Measurements from ENCODE around the gene CLPTM1. TPM values are rescaled to one million over a fixed set of nuclear protein-coding genes. Genes with fewer than 3 reads are reported as not detected.

Gene CLPTM1
- total and polyA plus RNA-seq, 2 of the 8 experiments (the other 6 are each of a cell fraction or from before 2014, with no cell fraction given): 84.8 to 108 TPM

GRCh38 chr19:45010306-45010705 is 55.1 kb downstream of the CLPTM1 start:
- CTCF ChIA-PET (ENCODE audit: partially characterized antibody): interaction anchor here (0.8 to 1.4 kb wide), 4 partner anchors 21 to 149 kb away, joined by 3 to 4 read pairs (median 3); no protein-coding TSS in a partner anchor
- H3K4me1 ChIP-seq (replicated peaks in 1 of 4; ENCODE audit: control insufficient read depth in 3 of 4, insufficient read depth in 4 of 4, low read length in 3 of 4): no peaks in the 10 kb centered on the region
- no peaks in the 10 kb centered on the region for H3K79me2 ChIP-seq (ENCODE audit: control insufficient read depth in 1 of 2, insufficient read depth in 2 of 2, low read length in 2 of 2)
- POLR2A ChIA-PET (ENCODE audit: partially characterized antibody): interaction anchor here (1.1 kb wide), 2 partner anchors 8 to 120 kb away, joined by 3 read pairs; no protein-coding TSS in a partner anchor
- H3K4me3 ChIP-seq (ENCODE audit: extremely low read depth in 1 of 4, insufficient read depth in 2 of 4, low read depth in 3 of 4, low read length in 4 of 4): no peak overlapping the region
- H2BK20ac ChIP-seq (ENCODE audit: low read length): no peak overlapping the region
- no peak overlapping the region for H3K4ac ChIP-seq (replicated peaks; ENCODE audit: insufficient read length, low read depth, low read length)
- no peaks in the 10 kb centered on the region for H3K9me3 ChIP-seq (ENCODE audit: insufficient read depth in 2 of 2, low read depth in 1 of 2, low read length in 1 of 2)
- H3K79me1 ChIP-seq (ENCODE audit: low read depth, low read length): no peaks in the 10 kb centered on the region
- TF ChIP-seq CTCF (IDR thresholded peaks at IDR 0.05; ENCODE audit: control extremely low read depth in 1 of 3, insufficient read depth in 1 of 3, low read depth in 1 of 3, low read length in 3 of 3): no peak
- no peak for TF ChIP-seq NANOG (IDR thresholded peaks at IDR 0.05; ENCODE audit: insufficient read depth, low read depth, low read length, poor library complexity, severe bottlenecking)
- no peak overlapping the region for H2BK120ac ChIP-seq (replicated peaks; ENCODE audit: low read depth, low read length)
- FAIRE-seq (no peak), DNase-seq (ENCODE audit: low read depth in 1 of 2, low spot score in 2 of 2) (no peak)
- no peak overlapping the region for H3K27ac ChIP-seq (ENCODE audit: low read depth, low read length)
- H3K56ac ChIP-seq (replicated peaks; ENCODE audit: insufficient read length, low read depth, low read length): no peak overlapping the region
- H3K23ac ChIP-seq (ENCODE audit: insufficient read length): no peak overlapping the region
- peaks cover 0 to 4% (median 2%) of the 10 kb centered on the region in 4 experiments; a peak in 2 of 8 replicates for H3K36me3 ChIP-seq (ENCODE audit: control insufficient read depth in 2 of 4, insufficient read depth in 4 of 4, low read length in 3 of 4)
- H4K91ac ChIP-seq (replicated peaks; ENCODE audit: insufficient read length, low read length): no peak overlapping the region
- H2BK5ac ChIP-seq (ENCODE audit: low read depth, low read length): no peak overlapping the region
- no peak overlapping the region for H3K4me2 ChIP-seq (ENCODE audit: insufficient read depth in 1 of 2, low read depth in 2 of 2, low read length in 2 of 2)
- no peak overlapping the region for H2BK15ac ChIP-seq (ENCODE audit: low read length)
- WGBS, 2 experiments (ENCODE audit: extremely low coverage in 1 of 2, insufficient coverage in 1 of 2, insufficient read length in 1 of 2, insufficient replicate concordance in 2 of 2, low coverage in 1 of 2, low lambda C conversion rate in 2 of 2, missing lambda C conversion rate in 1 of 2): 93% methylated on average over 6 of the region's 6 CpGs; no CpG with 5 or more reads in 1 of the 2 experiments
- H4K8ac ChIP-seq (ENCODE audit: extremely low read depth, insufficient read depth, low read length): no peak overlapping the region
- H2AFZ ChIP-seq (ENCODE audit: low read length): no peak overlapping the region
- no peak overlapping the region for H2AK5ac ChIP-seq (ENCODE audit: low read depth, low read length)
- no peak overlapping the region for H4K5ac ChIP-seq (ENCODE audit: insufficient read length, low read depth, low read length)
- H3K9ac ChIP-seq (replicated peaks in 1 of 4; ENCODE audit: extremely low read depth in 1 of 4, low read depth in 3 of 4, low read length in 3 of 4): no peak overlapping the region
- no peak overlapping the region for H3K18ac ChIP-seq (ENCODE audit: extremely low read depth, low read length)
- H3K14ac ChIP-seq (ENCODE audit: insufficient read length): no peak overlapping the region
- no peaks in the 10 kb centered on the region for H3K23me2 ChIP-seq (ENCODE audit: low read depth, low read length)
- H2BK12ac ChIP-seq (ENCODE audit: low read depth, low read length): no peak overlapping the region
- no peaks in the 10 kb centered on the region for H4K20me1 ChIP-seq (replicated peaks in 1 of 2; ENCODE audit: control insufficient read depth in 1 of 2, insufficient read depth in 2 of 2, low read length in 2 of 2)
- no peaks in the 10 kb centered on the region for H3K27me3 ChIP-seq (replicated peaks in 1 of 4; ENCODE audit: control insufficient read depth in 3 of 4, extremely low read depth in 1 of 4, insufficient read depth in 3 of 4, low read length in 3 of 4)
